ENCODE data around the gene CCNY.

DNA sequence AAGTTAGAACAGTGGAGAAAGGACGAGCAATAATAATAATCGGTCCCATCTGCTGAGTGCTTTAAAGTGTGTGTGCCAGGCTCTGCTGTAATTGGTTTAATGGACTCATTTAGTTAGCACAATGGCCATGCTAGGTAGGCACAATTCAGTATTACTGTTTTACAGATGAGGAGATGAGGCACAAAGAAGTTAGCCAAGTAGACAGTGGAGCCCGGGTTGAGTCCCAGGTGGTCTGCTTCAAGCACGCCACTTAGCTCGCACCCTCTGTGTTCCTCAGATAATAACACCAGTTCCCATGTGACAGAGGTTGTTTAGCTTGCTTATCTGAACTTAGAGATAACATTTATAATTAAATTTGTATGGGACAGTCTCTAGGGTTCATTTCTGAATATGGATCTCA is 167.3 kb downstream of the CCNY start:
- TF ChIP-seq, protein P1, sequence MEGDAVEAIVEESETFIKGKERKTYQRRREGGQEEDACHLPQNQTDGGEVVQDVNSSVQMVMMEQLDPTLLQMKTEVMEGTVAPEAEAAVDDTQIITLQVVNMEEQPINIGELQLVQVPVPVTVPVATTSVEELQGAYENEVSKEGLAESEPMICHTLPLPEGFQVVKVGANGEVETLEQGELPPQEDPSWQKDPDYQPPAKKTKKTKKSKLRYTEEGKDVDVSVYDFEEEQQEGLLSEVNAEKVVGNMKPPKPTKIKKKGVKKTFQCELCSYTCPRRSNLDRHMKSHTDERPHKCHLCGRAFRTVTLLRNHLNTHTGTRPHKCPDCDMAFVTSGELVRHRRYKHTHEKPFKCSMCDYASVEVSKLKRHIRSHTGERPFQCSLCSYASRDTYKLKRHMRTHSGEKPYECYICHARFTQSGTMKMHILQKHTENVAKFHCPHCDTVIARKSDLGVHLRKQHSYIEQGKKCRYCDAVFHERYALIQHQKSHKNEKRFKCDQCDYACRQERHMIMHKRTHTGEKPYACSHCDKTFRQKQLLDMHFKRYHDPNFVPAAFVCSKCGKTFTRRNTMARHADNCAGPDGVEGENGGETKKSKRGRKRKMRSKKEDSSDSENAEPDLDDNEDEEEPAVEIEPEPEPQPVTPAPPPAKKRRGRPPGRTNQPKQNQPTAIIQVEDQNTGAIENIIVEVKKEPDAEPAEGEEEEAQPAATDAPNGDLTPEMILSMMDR (IDR thresholded peaks at IDR 0.05): no peak
- TF ChIP-seq ZFX (IDR thresholded peaks at IDR 0.05; ENCODE audit: borderline replicate concordance): no peak
